Heart left ventricle (tissue), 16 donors: ENCODE data around the gene P3H3. TPM values are rescaled to one million over a fixed set of nuclear protein-coding genes. Genes with fewer than 3 reads are reported as not detected.
"Not testable (repeated sequence)": the region's sequence is repeated elsewhere in the genome, so short reads cannot be mapped to it uniquely, and the experiment has no call there.

ENCODE experiments used
- ATAC-seq, 4 donors: fragments of 200-7000 bp; cut with Tn5 transposase; one replicate each; pipeline ENCODE4 v1.9.1; 2020 to 2022; ENCODE audit warnings: moderate library complexity in 4 of 4, mild to moderate bottlenecking in 3 of 4, moderate number of reproducible peaks in 1 of 4
- DNase-seq, 5 donors: peaks; one replicate each; pipeline ENCODE4 v3.0.0-alpha.2; 2020
- H3K27ac ChIP-seq, 12 donors: fragments of 200-600 bp; sonication (generic) in 4 of 12; one replicate each; pipeline versions ENCODE4 v1.5.0 to v1.8.0; 2016 to 2022; ENCODE audit warnings: mild to moderate bottlenecking in 2 of 12
- H3K27me3 ChIP-seq, 9 donors: fragments of 200-600 bp; sonication (generic) in 2 of 9; one replicate each; pipeline versions ENCODE4 v1.5.1 to v1.8.0; 2016 to 2022; ENCODE audit warnings: mild to moderate bottlenecking in 3 of 9
- H3K36me3 ChIP-seq, 9 donors: fragments of 200-600 bp; sonication (generic) in 2 of 9; one replicate each; pipeline versions ENCODE4 v1.5.0 to v1.8.0; 2018 to 2022; ENCODE audit warnings: mild to moderate bottlenecking in 2 of 9
- H3K4me1 ChIP-seq, 12 donors: fragments of 200-600 bp; sonication (generic) in 4 of 12; one replicate each; pipeline versions ENCODE4 v1.5.0 to v1.8.0; 2016 to 2022; ENCODE audit warnings: mild to moderate bottlenecking in 3 of 12
- H3K4me3 ChIP-seq, 12 donors: fragments of 200-600 bp; sonication (generic) in 4 of 12; one replicate each; pipeline versions ENCODE4 v1.5.0 to v1.8.0; 2017 to 2022; ENCODE audit warnings: mild to moderate bottlenecking in 9 of 12, moderate library complexity in 4 of 12
- H3K9me3 ChIP-seq, 12 donors: fragments of 200-600 bp; sonication (generic) in 4 of 12; one replicate each; pipeline versions ENCODE4 v1.5.0 to v1.8.0; 2016 to 2022; ENCODE audit warnings: mild to moderate bottlenecking in 1 of 12
- POLR2A ChIP-seq, 2 donors: fragments of 450-650 bp; IDR thresholded peaks; one replicate each; pipeline ENCODE4 v1.6.1; 2017; ENCODE audit warnings: antibody characterized with exemption in 2 of 2, mild to moderate bottlenecking in 2 of 2, moderate library complexity in 2 of 2
- WGBS, 4 donors: extraction: QIAGEN DNeasy Blood & Tissue Kit in 2 of 4; methylation state at CpG; one replicate each; pipeline versions ENCODE4 v1.1.5 to v1.1.7; 2013 to 2018; 5-methylcytosine and 5-hydroxymethylcytosine counted together
- intact Hi-C, 10 donors: fragments of 100-400 bp; cut with DNase I; formaldehyde crosslinking; loops; one replicate each; pipeline versions ENCODE4 v1.11.1 to v1.14.2; 2022
- polyA plus RNA-seq, 2 donors: library from polyadenylated mRNA; stranded (reverse); fragments of 200-250 nt; gene quantifications; one replicate each; pipeline ENCODE4 v1.2.3, GENCODE V29; 2013
- total RNA-seq, 9 donors: library from RNA; depleted of rRNA in 2 of 9; stranded (reverse); fragments of >200 nt in 2 of 9; fragmentation: NEBNext Ultra II Directional in 3 of 9; extraction: Animal tissue kit (Norgen Biotek cat#: 25700) in 3 of 9; gene quantifications; one replicate each; pipeline versions ENCODE4 v1.1.0 to v1.2.4, GENCODE V29; 2016 to 2023
- TF ChIP-seq, protein P1 (sequence below), 12 donors: fragments of 200-600 bp; sonication (generic) in 4 of 12; IDR thresholded peaks; one replicate each; pipeline versions ENCODE4 v1.5.0 to v1.8.0; 2018 to 2022; ENCODE audit warnings: antibody characterized with exemption in 12 of 12, mild to moderate bottlenecking in 5 of 12
- donor health status: ischemic (EF 13 %, LVEDD 7.1; RV severe dilation, severe dysfunction).
- donor health status: healthy with polysubstance abuse.
- donor health status: DM: no; HTN: yes; CAD: no.
- donor health status: DM: no; HTN: no; CAD: no.
- donor health status: ischemic (EF 25% LVEDD 6.9; RV normal size, moderate dysfunction).
- donor health status: ischemic (EF 25% LVEDD 5.7; RV mildly dilated, moderate dysfunction).
- donor health status: healthy.
- donor health status: DM: yes; HTN: yes; CAD: no.
- donor health status: ischemic (EF 35%, LVEDD 5.7; RV mildly dilated, moderate dysfunction).
- donor health status: nonischemic (EF 11% LVEDD 7.7; RV severe dilation, severe dysfunction).
- donor health status: DM: yes; HTN: yes; CAD: no.
- donor health status: PGD.
- donor health status: ischemic (EF 29% LVEDD 5.4; RV normal size, mild dysfunction).
- donor health status: nonischemic (EF 23%, LVEDD 6.1; RV moderate dilation, normal function).

The P3H3 gene
- total and polyA plus RNA-seq, 11 donors = 4.2 to 29.9 (median 16.6) TPM

GRCh38 chr12:6860942-6861341 is 32.7 kb downstream of the P3H3 start:
- DNase-seq (no peak), ATAC-seq (no peak)
- 93 to 97% (median 96%) methylated on average over 7 of the region's 7 CpGs for WGBS, 4 donors
- Histone ChIP-seq H3K27me3 (no peaks in the 10 kb centered on the region), H3K4me1 (no peaks in the 10 kb centered on the region), H3K27ac (no peak overlapping the region), H3K4me3 (no peak overlapping the region), H3K36me3 (peaks cover 4 to 100% (median 96%) of the 10 kb centered on the region in 9 donors), H3K9me3 (no peaks in the 10 kb centered on the region)
- TF ChIP-seq POLR2A (IDR thresholded peaks at IDR 0.05) = no peak
- TF ChIP-seq, protein P1, sequence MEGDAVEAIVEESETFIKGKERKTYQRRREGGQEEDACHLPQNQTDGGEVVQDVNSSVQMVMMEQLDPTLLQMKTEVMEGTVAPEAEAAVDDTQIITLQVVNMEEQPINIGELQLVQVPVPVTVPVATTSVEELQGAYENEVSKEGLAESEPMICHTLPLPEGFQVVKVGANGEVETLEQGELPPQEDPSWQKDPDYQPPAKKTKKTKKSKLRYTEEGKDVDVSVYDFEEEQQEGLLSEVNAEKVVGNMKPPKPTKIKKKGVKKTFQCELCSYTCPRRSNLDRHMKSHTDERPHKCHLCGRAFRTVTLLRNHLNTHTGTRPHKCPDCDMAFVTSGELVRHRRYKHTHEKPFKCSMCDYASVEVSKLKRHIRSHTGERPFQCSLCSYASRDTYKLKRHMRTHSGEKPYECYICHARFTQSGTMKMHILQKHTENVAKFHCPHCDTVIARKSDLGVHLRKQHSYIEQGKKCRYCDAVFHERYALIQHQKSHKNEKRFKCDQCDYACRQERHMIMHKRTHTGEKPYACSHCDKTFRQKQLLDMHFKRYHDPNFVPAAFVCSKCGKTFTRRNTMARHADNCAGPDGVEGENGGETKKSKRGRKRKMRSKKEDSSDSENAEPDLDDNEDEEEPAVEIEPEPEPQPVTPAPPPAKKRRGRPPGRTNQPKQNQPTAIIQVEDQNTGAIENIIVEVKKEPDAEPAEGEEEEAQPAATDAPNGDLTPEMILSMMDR (IDR thresholded peaks at IDR 0.05) = no peak
- intact Hi-C loops = loop anchor here in 1 of 10 donors (10.0 kb wide), 1 partner anchor 104 kb away; no protein-coding TSS in a partner anchor

- 91 to 96% (median 93%) methylated on average over 9 of the region's 9 CpGs for WGBS, 4 donors
- Histone ChIP-seq H3K36me3 (peaks cover 4 to 96% (median 92%) of the 10 kb centered on the region in 9 donors), H3K4me3 (no peak overlapping the region), H3K27me3 (no peaks in the 10 kb centered on the region), H3K4me1 (peaks cover 0 to under 1% (median 0%) of the 10 kb centered on the region in 12 donors), H3K9me3 (no peaks in the 10 kb centered on the region), H3K27ac (no peak overlapping the region)
- intact Hi-C loops = loop anchor here in 1 of 10 donors (10.0 kb wide), 1 partner anchor 103 kb away; no protein-coding TSS in a partner anchor
- TF ChIP-seq POLR2A (IDR thresholded peaks at IDR 0.05) = no peak
- TF ChIP-seq, protein P1 (IDR thresholded peaks at IDR 0.05) = no peak
- DNase-seq (no peak), ATAC-seq (no peak)
Measured at GRCh38 chr12:6861391-6861790, 33.2 kb downstream of the P3H3 start.

DNA sequence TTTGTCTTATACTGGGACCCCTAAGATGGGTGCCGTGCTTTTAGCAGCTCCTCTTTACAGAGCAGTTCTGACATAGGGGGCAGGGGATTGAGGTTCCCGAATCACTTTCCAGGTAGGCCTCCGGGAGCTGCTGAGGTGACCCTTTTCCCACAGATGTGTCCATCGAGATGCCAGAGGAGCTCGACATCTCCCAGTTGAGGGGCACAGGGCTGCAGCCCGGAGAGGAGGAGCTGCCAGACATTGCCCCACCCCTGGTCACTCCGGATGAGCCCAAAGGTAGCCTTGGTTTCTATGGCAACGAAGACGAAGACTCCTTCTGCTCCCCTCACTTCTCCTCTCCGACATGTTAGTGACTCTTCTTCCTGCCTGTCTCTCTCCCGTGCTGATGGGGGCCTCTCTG is 34.8 kb downstream of the P3H3 start:
- ATAC-seq (no peak), DNase-seq (no peak)
- H3K4me3 ChIP-seq = no peak overlapping the region
- TF ChIP-seq, protein P1 (IDR thresholded peaks at IDR 0.05) = no peak
- no peak for TF ChIP-seq POLR2A (IDR thresholded peaks at IDR 0.05)
- peaks cover 0 to 7% (median 5%) of the 10 kb centered on the region in 12 donors for H3K4me1 ChIP-seq
- H3K27me3 ChIP-seq = no peaks in the 10 kb centered on the region
- peaks cover 4 to 79% (median 76%) of the 10 kb centered on the region in 9 donors for H3K36me3 ChIP-seq
- intact Hi-C loops = loop anchor here in 1 of 10 donors (10.0 kb wide), 1 partner anchor 102 kb away; no protein-coding TSS in a partner anchor
- H3K27ac ChIP-seq = no peak overlapping the region
- 92 to 95% (median 92%) methylated on average over 11 of the region's 11 CpGs for WGBS, 4 donors
- no peaks in the 10 kb centered on the region for H3K9me3 ChIP-seq

DNA sequence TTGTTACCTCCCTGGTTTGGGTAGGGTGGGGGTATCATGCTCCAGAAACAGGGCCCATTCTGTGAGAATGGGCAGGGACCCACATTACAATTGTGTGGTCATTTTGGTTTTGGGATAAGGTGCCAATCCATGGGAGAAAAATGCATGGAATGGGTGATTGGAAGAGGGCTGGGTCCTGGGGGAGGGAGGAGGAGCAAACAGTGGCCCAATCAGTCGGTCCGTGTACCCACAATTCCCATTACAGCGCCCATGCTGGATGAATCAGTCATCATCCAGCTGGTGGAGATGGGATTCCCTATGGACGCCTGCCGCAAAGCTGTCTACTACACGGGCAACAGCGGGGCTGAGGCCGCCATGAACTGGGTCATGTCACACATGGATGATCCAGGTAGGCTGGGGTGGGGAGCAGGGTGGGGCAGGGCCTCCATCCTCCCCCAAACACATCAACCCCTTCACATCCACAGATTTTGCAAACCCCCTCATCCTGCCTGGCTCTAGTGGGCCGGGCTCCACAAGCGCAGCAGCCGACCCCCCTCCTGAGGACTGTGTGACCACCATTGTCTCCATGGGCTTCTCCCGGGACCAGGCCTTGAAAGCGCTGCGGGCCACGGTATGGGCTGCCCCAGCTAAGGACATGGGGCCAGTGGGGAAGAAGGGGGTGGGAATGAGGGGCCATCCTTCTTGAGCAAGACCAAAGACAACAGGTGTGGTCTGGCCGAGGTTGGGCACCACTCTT is 35.5 kb downstream of the P3H3 start:
- Histone ChIP-seq H3K27ac (no peak overlapping the region), H3K4me3 (no peak overlapping the region), H3K9me3 (no peaks in the 10 kb centered on the region), H3K4me1 (peaks cover 3 to 14% (median 12%) of the 10 kb centered on the region in 12 donors), H3K27me3 (no peaks in the 10 kb centered on the region), H3K36me3 (peaks cover 4 to 73% (median 68%) of the 10 kb centered on the region in 9 donors)
- WGBS, 4 donors = 95 to 98% (median 96%) methylated on average over 15 to 16 of the region's 16 CpGs
- intact Hi-C loops = loop anchor here in 1 of 10 donors (10.0 kb wide), 1 partner anchor 101 kb away; no protein-coding TSS in a partner anchor
- no peak for DNase-seq
- ATAC-seq = no peak
- TF ChIP-seq POLR2A (IDR thresholded peaks at IDR 0.05) = no peak
- TF ChIP-seq, protein P1 (IDR thresholded peaks at IDR 0.05) = no peak

DNA sequence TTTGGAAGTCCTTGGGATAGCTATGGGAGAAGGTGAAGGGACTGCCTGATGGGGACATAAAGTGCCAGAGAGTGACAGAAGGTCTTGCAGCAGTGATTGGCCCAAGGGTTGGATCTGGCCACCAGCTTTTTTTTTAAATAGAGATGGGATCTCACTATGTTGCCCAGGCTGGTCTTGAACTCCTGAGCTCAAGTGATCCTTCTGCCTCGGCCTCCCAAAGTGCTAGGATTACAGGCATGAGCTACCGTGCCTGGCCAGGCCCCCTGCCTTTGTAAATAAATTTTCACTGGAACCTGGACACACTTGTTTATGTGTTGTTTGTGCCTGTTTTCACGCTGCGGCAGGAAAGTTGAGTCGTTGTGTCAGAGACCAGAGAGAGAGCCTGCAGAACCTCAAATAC is 37.1 kb downstream of the P3H3 start:
- 93 to 95% (median 94%) methylated on average over 4 to 5 of the region's 5 CpGs for WGBS, 4 donors
- H3K36me3 ChIP-seq = peaks cover 0 to 73% (median 68%) of the 10 kb centered on the region in 9 donors
- H3K27me3 ChIP-seq, ATAC-seq, DNase-seq, H3K27ac ChIP-seq, H3K9me3 ChIP-seq, H3K4me3 ChIP-seq: not testable (repeated sequence)
- intact Hi-C loops = loop anchor here in 2 of 10 donors (5.0 to 10.0 kb wide), 3 partner anchors 99 to 247 kb away; partner anchors contain the start of gene MLF2 (in 2 of the 2)
- H3K4me1 ChIP-seq = peaks cover 11 to 28% (median 25%) of the 10 kb centered on the region in 12 donors
